Right lobe of liver (tissue), 4 donors: ENCODE measurements around the gene ZNF862.

Source experiments
- CTCF ChIP-seq, 4 donors: fragments of 200-600 bp in 3 of 4; fragments of 450-650 bp in 1 of 4; IDR thresholded peaks; one replicate each; pipeline versions ENCODE4 v1.5.1 to v1.8.0; 2016 to 2022; ENCODE audit warnings: antibody characterized with exemption in 4 of 4, mild to moderate bottlenecking in 2 of 4
- POLR2A ChIP-seq: fragments of 450-650 bp; IDR thresholded peaks from one replicate; pipeline ENCODE4 v1.6.1; 2017; ENCODE audit warnings: antibody characterized with exemption, mild to moderate bottlenecking
- donor health status: DM: no; HTN: no; CAD: no.
- donor health status: DM: no; HTN: no; CAD: no.
- donor health status: DM: no; HTN: yes; CAD: no.

- no peak for TF ChIP-seq CTCF (IDR thresholded peaks at IDR 0.05)
- TF ChIP-seq POLR2A: no peak
Measured at GRCh38 chr7:149851449-149851848, 13.3 kb downstream of the ZNF862 start.
